ENCODE data around the gene NECTIN1. TPM values are rescaled to one million over a fixed set of nuclear protein-coding genes. Genes with fewer than 3 reads are reported as not detected.

The NECTIN1 gene
- total RNA-seq, 1 experiment from 2014 or later: 23.8 TPM

DNA sequence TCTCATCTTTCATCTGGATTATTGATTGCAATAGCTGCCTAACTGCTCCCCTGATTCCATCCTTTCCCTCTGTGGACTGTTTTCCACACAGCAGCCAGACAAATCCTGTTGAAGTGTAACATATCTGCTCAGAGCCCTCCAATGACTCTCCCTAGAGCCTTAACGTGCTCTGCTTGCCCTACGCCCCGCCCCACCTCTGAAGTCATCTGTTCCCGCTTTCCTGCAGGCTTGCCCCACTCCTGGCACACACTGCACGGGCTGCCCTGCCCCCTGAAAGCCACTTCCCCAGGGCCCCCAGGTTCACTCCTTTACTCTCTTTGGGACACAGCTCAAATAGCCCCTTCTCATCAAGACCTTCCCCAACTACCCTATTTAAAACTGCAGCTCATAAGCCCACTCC, 59.5 kb downstream of the NECTIN1 start:
- H3K27me3 ChIP-seq (ENCODE audit: insufficient read depth, low read length): no peaks in the 10 kb centered on the region
- no peaks in the 10 kb centered on the region for H3K9me3 ChIP-seq (ENCODE audit: control insufficient read depth in 1 of 2, insufficient read depth in 1 of 2, low read depth in 1 of 2, low read length in 2 of 2)
- no peaks in the 10 kb centered on the region for H3K4me1 ChIP-seq (ENCODE audit: control insufficient read depth in 1 of 2, insufficient read depth in 2 of 2, low read length in 2 of 2)
- no TSS peak for BruUV-seq (replicated peaks)
- no peak for TF ChIP-seq CBX3 (IDR thresholded peaks at IDR 0.05; ENCODE audit: low read depth)
- no peak for TF ChIP-seq SIN3A (IDR thresholded peaks at IDR 0.05; ENCODE audit: low read depth)
- no peak for TF ChIP-seq SRF (IDR thresholded peaks at IDR 0.05; ENCODE audit: low read depth)
- no peak for TF ChIP-seq ELF1 (IDR thresholded peaks at IDR 0.05; ENCODE audit: borderline replicate concordance, low read depth)
- TF ChIP-seq, protein P1, sequence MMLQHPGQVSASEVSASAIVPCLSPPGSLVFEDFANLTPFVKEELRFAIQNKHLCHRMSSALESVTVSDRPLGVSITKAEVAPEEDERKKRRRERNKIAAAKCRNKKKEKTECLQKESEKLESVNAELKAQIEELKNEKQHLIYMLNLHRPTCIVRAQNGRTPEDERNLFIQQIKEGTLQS (IDR thresholded peaks at IDR 0.05): no peak
- TF ChIP-seq ZFX (IDR thresholded peaks at IDR 0.05): no peak
- TF ChIP-seq POLR2A (IDR thresholded peaks at IDR 0.05; ENCODE audit: borderline replicate concordance, extremely low read depth, insufficient read depth, insufficient read length): no peak
- no peak for TF ChIP-seq POLR2AphosphoS5 (IDR thresholded peaks at IDR 0.05; ENCODE audit: low read depth, low read length)
- TF ChIP-seq, protein P2, sequence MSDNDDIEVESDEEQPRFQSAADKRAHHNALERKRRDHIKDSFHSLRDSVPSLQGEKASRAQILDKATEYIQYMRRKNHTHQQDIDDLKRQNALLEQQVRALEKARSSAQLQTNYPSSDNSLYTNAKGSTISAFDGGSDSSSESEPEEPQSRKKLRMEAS (IDR thresholded peaks at IDR 0.05): no peak
- TF ChIP-seq, protein P3, sequence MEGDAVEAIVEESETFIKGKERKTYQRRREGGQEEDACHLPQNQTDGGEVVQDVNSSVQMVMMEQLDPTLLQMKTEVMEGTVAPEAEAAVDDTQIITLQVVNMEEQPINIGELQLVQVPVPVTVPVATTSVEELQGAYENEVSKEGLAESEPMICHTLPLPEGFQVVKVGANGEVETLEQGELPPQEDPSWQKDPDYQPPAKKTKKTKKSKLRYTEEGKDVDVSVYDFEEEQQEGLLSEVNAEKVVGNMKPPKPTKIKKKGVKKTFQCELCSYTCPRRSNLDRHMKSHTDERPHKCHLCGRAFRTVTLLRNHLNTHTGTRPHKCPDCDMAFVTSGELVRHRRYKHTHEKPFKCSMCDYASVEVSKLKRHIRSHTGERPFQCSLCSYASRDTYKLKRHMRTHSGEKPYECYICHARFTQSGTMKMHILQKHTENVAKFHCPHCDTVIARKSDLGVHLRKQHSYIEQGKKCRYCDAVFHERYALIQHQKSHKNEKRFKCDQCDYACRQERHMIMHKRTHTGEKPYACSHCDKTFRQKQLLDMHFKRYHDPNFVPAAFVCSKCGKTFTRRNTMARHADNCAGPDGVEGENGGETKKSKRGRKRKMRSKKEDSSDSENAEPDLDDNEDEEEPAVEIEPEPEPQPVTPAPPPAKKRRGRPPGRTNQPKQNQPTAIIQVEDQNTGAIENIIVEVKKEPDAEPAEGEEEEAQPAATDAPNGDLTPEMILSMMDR (IDR thresholded peaks at IDR 0.05 in 2 of 3, conservative IDR thresholded peaks at IDR 0.05 in 1 of 3; ENCODE audit: borderline replicate concordance in 1 of 3, insufficient read depth in 1 of 3, low read depth in 2 of 3, low read length in 2 of 3): no peak
- no peak for TF ChIP-seq TCF7L2 (IDR thresholded peaks at IDR 0.05; ENCODE audit: borderline replicate concordance, extremely low read depth, insufficient read depth, insufficient read length)
- TF ChIP-seq EGR1 (IDR thresholded peaks at IDR 0.05; ENCODE audit: low read depth): no peak
- no peak for TF ChIP-seq YY1 (IDR thresholded peaks at IDR 0.05; ENCODE audit: extremely low read depth, insufficient replicate concordance, low read depth, low read length)
- TF ChIP-seq JUND (IDR thresholded peaks at IDR 0.05): no peak
- no peak for TF ChIP-seq SP1 (IDR thresholded peaks at IDR 0.05; ENCODE audit: low read depth)
- TF ChIP-seq, protein P4, sequence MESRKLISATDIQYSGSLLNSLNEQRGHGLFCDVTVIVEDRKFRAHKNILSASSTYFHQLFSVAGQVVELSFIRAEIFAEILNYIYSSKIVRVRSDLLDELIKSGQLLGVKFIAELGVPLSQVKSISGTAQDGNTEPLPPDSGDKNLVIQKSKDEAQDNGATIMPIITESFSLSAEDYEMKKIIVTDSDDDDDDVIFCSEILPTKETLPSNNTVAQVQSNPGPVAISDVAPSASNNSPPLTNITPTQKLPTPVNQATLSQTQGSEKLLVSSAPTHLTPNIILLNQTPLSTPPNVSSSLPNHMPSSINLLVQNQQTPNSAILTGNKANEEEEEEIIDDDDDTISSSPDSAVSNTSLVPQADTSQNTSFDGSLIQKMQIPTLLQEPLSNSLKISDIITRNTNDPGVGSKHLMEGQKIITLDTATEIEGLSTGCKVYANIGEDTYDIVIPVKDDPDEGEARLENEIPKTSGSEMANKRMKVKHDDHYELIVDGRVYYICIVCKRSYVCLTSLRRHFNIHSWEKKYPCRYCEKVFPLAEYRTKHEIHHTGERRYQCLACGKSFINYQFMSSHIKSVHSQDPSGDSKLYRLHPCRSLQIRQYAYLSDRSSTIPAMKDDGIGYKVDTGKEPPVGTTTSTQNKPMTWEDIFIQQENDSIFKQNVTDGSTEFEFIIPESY (IDR thresholded peaks at IDR 0.05; ENCODE audit: extremely low read depth, insufficient replicate concordance, low read length): no peak
- RAD21 ChIA-PET (ENCODE audit: low non-redundant PET in 1 of 2, low total read pairs in 2 of 2, uncharacterized antibody in 2 of 2, unreplicated experiment in 2 of 2): no interaction called here
- POLR2A ChIA-PET: no interaction called here
- no peaks in the 10 kb centered on the region for H4K20me1 ChIP-seq (ENCODE audit: insufficient read depth)
- H3K36me3 ChIP-seq (ENCODE audit: control insufficient read depth in 1 of 2, insufficient read depth in 2 of 2, low read length in 2 of 2): peaks cover 2 to 3% of the 10 kb centered on the region in 2 experiments; a peak in 2 of 4 replicates
- no peaks in the 10 kb centered on the region for H3K9me2 ChIP-seq (ENCODE audit: insufficient read depth)
- no peak overlapping the region for H3K27ac ChIP-seq (ENCODE audit: low read depth, low read length)
- no peak overlapping the region for H3K4me2 ChIP-seq (ENCODE audit: low read length)
- no peak overlapping the region for H2AFZ ChIP-seq (ENCODE audit: low read depth, low read length, poor library complexity, severe bottlenecking)
- intact Hi-C loops (cut with micrococcal nuclease): loop anchor here (5.0 kb wide), 1 partner anchor 187 kb away; no protein-coding TSS in a partner anchor
- no peak overlapping the region for H3K4me3 ChIP-seq (replicated peaks in 1 of 2; ENCODE audit: low read depth in 1 of 2, low read length in 2 of 2)
- CTCF ChIA-PET: no interaction called here
- no peaks in the 10 kb centered on the region for H3K79me2 ChIP-seq (ENCODE audit: insufficient read depth, low read length)
- no peak overlapping the region for H3K9ac ChIP-seq (ENCODE audit: low read length)
- ATAC-seq: no peak
- no peak for DNase-seq (ENCODE audit: low read depth, low spot score)

Measured in HCT116 (cell line).